ENCODE results near the gene UBAC2.

Gene UBAC2

GRCh38 chr13:99330942-99331341 is 130.3 kb downstream of the UBAC2 start:
- DNase-seq (ENCODE audit: low read depth), result no peak
- no peak overlapping the region for H3K4me3 ChIP-seq (replicated peaks; ENCODE audit: low read depth, low read length)
- no peak for TF ChIP-seq CTCF (IDR thresholded peaks at IDR 0.05; ENCODE audit: low read length, missing control alignments)

GRCh38 chr13:99331881-99332293 is 131.2 kb downstream of the UBAC2 start:
- TF ChIP-seq CTCF (IDR thresholded peaks at IDR 0.05; ENCODE audit: low read length, missing control alignments), result no peak

GRCh38 chr13:99332456-99332855 is 131.8 kb downstream of the UBAC2 start:
- no peak overlapping the region for H3K4me3 ChIP-seq (replicated peaks; ENCODE audit: low read depth, low read length)
- no peak for TF ChIP-seq CTCF (IDR thresholded peaks at IDR 0.05; ENCODE audit: low read length, missing control alignments)
- DNase-seq (ENCODE audit: low read depth), result no peak

More at GRCh38 chr13:99331881-99332293, 131.2 kb downstream of the UBAC2 start:
- no peak overlapping the region for H3K4me3 ChIP-seq (replicated peaks; ENCODE audit: low read depth, low read length)
- no peak for DNase-seq (ENCODE audit: low read depth)

GRCh38 chr13:99334221-99334620 is 133.6 kb downstream of the UBAC2 start:
- no peak for TF ChIP-seq CTCF (IDR thresholded peaks at IDR 0.05; ENCODE audit: low read length, missing control alignments)
- H3K4me3 ChIP-seq (replicated peaks; ENCODE audit: low read depth, low read length), result no peak overlapping the region
- DNase-seq (ENCODE audit: low read depth), result no peak

- TF ChIP-seq CTCF (IDR thresholded peaks at IDR 0.05; ENCODE audit: low read length, missing control alignments), result no peak
- DNase-seq (ENCODE audit: low read depth), result no peak
Observed at GRCh38 chr13:99335087-99335486, 134.4 kb downstream of the UBAC2 start.

GRCh38 chr13:99335603-99336002 is 134.9 kb downstream of the UBAC2 start:
- no peak for TF ChIP-seq CTCF (IDR thresholded peaks at IDR 0.05; ENCODE audit: low read length, missing control alignments)
- no peak overlapping the region for H3K4me3 ChIP-seq (replicated peaks; ENCODE audit: low read depth, low read length)
- no peak for DNase-seq (ENCODE audit: low read depth)

More at GRCh38 chr13:99335087-99335486, 134.4 kb downstream of the UBAC2 start:
- H3K4me3 ChIP-seq (replicated peaks; ENCODE audit: low read depth, low read length), result no peak overlapping the region

- H3K4me3 ChIP-seq (replicated peaks; ENCODE audit: low read depth, low read length), result no peak overlapping the region
- DNase-seq (ENCODE audit: low read depth), result no peak
- no peak for TF ChIP-seq CTCF (IDR thresholded peaks at IDR 0.05; ENCODE audit: low read length, missing control alignments)
Observed at GRCh38 chr13:99339230-99339721, 138.6 kb downstream of the UBAC2 start.
